NB4 (cell line): ENCODE data around the gene ARRDC1.

ENCODE experiments used
- MYC ChIP-seq: IDR thresholded peaks from 2 replicates; pipeline ENCODE4 v1.6.1; 2011; ENCODE audit warnings: low read depth, low read length
- POLR2A ChIP-seq: IDR thresholded peaks from 2 replicates; pipeline ENCODE4 v1.6.1; 2011; ENCODE audit warnings: mild to moderate bottlenecking; ENCODE audit not compliant: insufficient read length; ENCODE audit errors: extremely low read depth
- TF ChIP-seq, protein P1 (sequence below): IDR thresholded peaks from one replicate; pipeline ENCODE4 v1.5.1; 2012; ENCODE audit warnings: low read depth, low read length

DNA sequence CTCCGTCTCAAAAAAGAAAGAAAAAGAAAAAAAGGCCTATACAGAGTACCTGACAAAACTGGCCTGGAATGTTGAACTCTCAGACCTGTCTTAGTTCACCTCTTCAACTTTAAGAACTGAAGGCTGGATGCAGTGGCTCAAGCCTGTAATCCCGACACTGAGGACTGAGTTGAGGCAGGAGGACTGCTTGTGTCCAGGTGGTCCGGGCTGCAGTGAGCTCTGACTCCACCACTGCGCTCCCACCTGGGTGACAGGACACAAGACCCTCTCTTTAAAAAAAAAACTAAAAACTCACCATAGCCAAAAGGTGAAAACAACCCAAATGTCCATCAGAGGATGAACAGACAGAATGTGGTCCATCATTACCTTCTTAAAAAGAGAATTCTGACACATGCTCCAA, 47.4 kb upstream of the ARRDC1 start:
- no peak for TF ChIP-seq POLR2A
- TF ChIP-seq, protein P1, sequence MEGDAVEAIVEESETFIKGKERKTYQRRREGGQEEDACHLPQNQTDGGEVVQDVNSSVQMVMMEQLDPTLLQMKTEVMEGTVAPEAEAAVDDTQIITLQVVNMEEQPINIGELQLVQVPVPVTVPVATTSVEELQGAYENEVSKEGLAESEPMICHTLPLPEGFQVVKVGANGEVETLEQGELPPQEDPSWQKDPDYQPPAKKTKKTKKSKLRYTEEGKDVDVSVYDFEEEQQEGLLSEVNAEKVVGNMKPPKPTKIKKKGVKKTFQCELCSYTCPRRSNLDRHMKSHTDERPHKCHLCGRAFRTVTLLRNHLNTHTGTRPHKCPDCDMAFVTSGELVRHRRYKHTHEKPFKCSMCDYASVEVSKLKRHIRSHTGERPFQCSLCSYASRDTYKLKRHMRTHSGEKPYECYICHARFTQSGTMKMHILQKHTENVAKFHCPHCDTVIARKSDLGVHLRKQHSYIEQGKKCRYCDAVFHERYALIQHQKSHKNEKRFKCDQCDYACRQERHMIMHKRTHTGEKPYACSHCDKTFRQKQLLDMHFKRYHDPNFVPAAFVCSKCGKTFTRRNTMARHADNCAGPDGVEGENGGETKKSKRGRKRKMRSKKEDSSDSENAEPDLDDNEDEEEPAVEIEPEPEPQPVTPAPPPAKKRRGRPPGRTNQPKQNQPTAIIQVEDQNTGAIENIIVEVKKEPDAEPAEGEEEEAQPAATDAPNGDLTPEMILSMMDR = no peak
- TF ChIP-seq MYC = no peak
